Hair follicular keratinocyte (primary cell): ENCODE data around the gene LST1. TPM values are rescaled to one million over a fixed set of nuclear protein-coding genes. Genes with fewer than 3 reads are reported as not detected.

ENCODE experiments used
- total RNA-seq: library from RNA; depleted of rRNA; stranded (reverse); fragments of >200 nt; gene quantifications from 2 replicates; pipeline ENCODE4 v1.2.3, GENCODE V29; 2015

LST1 gene
- total RNA-seq, result not detected in 2 replicates

DNA sequence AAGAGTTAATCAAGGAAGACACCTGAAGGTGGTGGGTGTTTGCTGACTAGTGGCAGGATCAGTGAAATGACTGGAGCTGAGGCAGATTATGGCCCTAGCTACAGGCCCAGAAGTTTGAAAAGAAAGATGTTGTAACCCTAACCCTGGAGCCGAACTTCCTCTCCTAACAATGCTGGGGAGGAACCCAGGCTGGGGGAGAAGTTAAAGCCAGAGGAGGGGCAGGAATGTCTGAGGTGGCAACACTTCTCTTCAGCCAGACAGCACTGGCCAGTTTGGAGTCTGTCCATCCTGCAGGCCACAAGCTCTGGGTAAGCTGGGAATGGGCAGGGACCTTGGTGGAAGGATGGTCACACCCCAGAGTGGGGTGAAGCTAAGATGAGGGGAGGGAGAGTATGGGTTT is at the start of gene LST1:
Gene LST1, plus strand, starts transcription at position 270 of the 400 bp plus-strand sequence. CDS start 1,023 bp downstream, outside the sequence.

DNA sequence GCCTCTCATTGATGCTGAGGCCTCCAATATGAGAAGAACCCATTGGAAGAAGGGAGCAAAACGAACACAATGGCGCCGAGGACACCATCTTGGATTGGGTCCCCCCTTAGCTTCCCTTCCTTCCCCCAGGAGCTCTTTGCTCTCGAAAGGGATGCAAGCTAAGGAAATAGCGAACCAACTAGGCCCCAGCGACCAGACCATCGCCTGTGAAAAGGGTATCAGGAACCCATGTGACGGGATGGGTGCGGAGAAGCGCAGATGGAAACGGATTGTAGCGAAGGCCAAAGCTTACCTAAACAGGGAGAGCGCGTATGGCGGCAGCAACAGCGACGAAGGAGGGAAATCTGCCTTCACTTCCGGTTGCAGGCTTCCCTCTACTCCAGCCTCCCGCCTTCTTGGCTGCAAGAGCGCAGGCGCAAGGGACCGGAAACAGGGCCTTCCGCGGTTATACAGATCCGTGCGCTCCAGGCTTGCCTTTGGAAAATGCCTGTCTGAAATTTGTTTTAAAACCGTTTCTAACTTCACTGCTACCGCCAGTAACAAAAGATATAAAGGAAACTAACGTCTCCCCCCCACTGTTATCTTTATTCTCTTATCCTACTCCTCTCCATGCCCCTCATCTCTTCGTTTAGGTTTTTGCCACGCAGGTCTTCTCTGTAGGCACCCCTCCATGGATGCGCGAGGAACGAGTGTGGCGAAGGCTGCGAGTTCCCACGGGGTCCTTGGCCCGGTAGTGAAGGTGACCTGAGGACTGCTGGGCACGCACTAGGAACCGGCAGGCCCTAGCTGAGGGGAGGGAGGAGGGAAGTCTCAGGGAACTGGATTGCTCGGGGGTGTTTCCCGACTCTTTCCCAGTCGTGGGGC is 44.2 kb upstream of the LST1 start, which contains the start of gene DDX39B:
Gene DDX39B, minus strand, starts transcription at position 346 of the 864 bp plus-strand sequence. CDS start 1,471 bp downstream, outside the sequence.

DNA sequence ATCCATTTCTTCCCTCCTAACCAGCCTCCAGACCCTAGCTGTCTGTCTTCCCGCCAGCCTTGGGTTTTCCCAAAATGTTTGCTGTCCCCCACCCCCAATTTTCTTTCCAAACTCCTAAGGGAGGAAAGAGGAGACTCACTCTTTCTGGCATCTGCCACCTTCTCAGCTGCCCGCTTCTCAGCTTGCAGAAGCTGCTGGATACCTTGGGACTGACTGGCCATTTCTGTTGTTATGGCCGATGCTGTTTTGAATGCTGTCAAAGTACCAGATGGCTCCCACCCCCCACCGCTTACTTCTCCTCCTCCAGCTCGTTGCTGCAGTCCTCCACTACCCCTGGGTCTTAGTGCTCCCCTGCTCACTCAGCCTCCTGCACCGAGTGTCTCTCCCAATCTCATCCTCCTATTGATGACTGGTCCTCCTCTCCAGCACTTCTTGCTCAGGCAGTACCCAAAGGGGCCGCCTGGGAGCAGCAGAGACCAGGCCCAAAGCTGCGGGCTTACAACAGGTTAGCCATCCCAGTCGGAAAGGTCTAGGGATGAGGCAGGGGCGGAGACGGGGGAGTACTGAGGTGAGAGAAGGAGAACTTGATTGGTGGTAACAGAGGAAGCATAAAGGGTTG is 39.6 kb upstream of the LST1 start, which contains the start of gene ATP6V1G2:
Gene ATP6V1G2, minus strand, starts transcription at position 270 of the 619 bp plus-strand sequence. Its CDS starts 49 bp downstream, at position 221.

DNA sequence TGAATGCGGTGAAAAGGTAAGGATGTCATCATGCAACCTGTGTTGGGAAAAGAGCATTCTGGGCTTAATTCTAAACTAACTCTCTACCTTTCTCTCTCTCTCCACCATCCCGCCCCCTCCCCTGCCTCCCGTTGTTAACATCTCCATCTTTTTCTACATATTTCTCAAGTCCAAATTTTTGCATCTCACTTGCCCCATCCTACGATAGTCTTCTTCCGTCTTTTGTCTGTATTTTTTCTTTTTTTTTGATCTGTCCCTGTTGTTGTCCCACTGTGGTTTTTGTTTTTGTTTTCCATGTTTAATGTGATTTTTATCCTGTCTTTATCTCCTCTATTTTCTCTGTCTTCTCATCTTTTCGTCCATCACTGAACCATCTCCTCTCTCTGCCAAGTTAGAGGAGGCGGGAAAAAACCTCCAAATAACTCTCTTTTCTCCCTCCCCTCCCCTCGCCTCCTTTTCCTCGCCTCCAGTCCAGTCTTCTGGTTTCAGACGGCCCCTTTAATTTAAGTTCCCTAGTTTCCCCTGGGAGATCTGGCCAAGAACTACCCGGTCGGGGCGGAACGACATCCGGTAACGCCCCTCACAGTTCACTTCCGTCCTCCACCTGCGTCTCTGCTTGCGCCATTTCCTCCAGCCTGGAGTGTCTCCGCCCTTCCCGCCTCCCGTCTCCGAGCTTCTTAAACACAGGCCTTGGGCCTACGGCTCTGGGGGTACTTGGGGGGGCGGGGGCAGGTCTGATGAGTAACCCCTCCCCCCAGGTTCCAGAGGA is 38.9 kb upstream of the LST1 start, which contains the start of gene NFKBIL1:
Gene NFKBIL1, plus strand, starts transcription at position 651 of the 769 bp plus-strand sequence. Its CDS starts 87 bp downstream, at position 738.

DNA sequence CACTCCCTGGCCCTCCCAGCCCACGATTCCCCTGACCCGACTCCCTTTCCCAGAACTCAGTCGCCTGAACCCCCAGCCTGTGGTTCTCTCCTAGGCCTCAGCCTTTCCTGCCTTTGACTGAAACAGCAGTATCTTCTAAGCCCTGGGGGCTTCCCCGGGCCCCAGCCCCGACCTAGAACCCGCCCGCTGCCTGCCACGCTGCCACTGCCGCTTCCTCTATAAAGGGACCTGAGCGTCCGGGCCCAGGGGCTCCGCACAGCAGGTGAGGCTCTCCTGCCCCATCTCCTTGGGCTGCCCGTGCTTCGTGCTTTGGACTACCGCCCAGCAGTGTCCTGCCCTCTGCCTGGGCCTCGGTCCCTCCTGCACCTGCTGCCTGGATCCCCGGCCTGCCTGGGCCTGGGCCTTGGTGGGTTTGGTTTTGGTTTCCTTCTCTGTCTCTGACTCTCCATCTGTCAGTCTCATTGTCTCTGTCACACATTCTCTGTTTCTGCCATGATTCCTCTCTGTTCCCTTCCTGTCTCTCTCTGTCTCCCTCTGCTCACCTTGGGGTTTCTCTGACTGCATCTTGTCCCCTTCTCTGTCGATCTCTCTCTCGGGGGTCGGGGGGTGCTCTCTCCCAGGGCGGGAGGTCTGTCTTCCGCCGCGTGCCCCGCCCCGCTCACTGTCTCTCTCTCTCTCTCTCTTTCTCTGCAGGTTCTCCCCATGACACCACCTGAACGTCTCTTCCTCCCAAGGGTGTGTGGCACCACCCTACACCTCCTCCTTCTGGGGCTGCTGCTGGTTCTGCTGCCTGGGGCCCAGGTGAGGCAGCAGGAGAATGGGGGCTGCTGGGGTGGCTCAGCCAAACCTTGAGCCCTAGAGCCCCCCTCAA is 13.8 kb upstream of the LST1 start, which contains the start of gene LTA:
Gene LTA, plus strand, starts transcription at position 249 of the 871 bp plus-strand sequence. Its CDS starts 454 bp downstream, at position 703.

DNA sequence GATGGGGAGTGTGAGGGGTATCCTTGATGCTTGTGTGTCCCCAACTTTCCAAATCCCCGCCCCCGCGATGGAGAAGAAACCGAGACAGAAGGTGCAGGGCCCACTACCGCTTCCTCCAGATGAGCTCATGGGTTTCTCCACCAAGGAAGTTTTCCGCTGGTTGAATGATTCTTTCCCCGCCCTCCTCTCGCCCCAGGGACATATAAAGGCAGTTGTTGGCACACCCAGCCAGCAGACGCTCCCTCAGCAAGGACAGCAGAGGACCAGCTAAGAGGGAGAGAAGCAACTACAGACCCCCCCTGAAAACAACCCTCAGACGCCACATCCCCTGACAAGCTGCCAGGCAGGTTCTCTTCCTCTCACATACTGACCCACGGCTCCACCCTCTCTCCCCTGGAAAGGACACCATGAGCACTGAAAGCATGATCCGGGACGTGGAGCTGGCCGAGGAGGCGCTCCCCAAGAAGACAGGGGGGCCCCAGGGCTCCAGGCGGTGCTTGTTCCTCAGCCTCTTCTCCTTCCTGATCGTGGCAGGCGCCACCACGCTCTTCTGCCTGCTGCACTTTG is 10.7 kb upstream of the LST1 start, which contains the start of gene TNF:
Gene TNF, plus strand, starts transcription at position 231 of the 567 bp plus-strand sequence. Its CDS starts 177 bp downstream, at position 408.

DNA sequence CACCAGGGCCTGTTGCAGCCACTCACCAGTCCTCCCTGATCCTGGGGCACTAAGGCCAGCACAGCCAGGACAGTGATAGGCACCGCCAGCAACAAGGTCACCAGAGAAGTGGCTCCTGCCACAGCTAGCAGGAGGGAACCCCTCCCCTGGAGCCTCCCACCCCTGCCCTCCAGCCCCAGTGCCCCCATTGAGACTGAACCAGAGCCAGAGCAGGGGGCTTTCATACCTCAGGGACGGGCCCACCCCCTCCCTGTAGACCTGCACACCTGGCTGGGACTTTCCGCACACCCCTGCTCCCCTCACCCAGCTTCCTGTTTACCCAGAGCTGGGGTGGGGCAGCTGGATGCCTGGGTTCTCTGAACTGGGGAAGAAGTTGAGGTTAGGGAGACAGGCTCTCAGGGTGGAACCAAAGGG is 3.8 kb upstream of the LST1 start, which contains the start of gene LTB:
Gene LTB, minus strand, starts transcription at position 195 of the 414 bp plus-strand sequence. Its CDS starts 7 bp downstream, at position 188.

DNA sequence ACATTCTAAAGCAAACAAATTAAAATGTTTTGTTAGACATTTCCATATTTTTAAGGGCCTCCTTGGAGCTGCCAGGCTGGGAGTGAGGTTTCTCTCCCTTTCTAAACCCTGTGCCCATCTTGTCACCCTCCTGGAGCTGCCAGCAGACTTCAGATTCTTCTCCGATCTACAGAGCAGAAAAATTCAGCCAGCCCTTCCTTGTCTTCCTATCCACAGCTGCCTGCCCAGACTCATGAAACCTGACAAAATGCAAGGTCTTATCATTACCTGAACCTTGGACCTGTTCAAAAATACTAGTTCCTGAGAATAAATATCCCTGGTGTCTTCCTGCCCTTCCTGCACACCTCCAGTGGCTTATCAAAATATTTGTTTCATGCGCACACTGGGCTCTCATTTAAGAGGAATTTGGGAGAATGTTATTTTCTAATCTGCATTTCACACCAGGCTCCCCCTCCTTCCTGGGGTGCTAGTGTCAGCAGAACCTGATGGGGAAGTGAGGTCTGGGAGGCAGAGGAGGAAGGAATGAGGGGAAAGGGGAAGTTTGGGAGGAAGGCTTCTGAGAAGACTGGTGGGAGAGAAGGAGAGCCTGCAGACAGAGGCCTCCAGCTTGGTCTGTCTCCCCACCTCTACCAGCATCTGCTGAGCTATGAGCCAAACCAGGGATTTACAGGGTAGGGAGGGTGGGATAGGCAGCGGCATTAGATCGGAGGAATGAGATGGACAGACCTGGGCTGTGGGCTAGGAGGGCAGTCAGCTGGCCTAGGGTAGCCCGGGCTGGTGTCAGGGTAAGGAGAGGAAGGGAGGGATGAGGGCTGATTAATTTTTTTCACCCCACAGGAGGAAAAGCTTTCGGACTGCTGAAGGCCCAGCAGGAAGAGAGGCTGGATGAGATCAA is 28.9 kb downstream of the LST1 start, which contains the start of gene AIF1:
Gene AIF1, plus strand, starts transcription at position 551 of the 895 bp plus-strand sequence. Its CDS starts 96 bp downstream, at position 647.

DNA sequence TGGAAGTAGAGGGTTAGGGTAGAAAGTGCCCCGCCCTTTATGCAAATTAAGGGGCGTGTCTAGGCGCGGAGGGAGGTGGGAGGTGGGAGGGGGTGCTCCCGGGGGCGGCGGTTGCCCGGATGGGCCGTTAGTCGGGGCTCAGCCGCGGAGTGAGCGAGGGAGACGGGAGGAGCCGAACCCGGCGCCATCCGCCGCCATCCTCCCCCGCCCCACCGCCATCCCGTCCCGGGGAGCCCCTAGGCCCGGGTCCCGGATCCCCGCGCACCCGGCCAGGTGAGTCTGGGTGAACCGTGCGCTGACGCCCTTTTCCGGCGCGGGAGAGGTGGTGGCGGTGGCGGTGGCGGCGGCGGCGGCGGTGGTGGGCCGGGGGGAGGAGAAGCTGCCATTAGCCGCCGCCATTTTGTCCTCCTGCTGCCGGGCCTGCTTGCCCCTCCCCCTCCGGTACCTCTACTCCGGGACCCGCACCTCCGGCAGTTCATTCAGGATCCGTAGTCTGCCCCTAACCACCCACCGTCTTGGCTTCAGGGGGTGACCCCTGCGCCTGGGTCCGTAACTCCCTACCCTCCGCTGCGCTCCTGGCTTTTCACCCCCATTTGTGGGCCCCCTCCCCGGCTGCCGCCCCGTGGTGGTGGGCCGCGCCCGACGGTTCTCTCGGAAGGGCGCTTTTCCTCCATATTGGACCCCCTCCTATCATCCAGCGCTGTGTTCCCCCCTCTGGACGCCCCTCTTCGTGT is 34.7 kb downstream of the LST1 start, which contains the start of gene PRRC2A:
Gene PRRC2A, plus strand, starts transcription at position 130 of the 734 bp plus-strand sequence. CDS start 2,075 bp downstream, outside the sequence.

Other genes starting within 250 kb of the LST1 start
- 48.4 and 141 TPM in 2 replicates for gene HLA-B, start 229.1 kb upstream of the LST1 start, total RNA-seq
- 53.6 and 58.3 TPM in 2 replicates for gene MICA, start 182.7 kb upstream of the LST1 start, total RNA-seq
- gene MICB, start 88.1 kb upstream of the LST1 start, total RNA-seq, result 8.7 and 16.8 TPM in 2 replicates
- not detected in 2 replicates for gene MCCD1, start 57.3 kb upstream of the LST1 start, total RNA-seq
- gene DDX39B, start 44.3 kb upstream of the LST1 start, total RNA-seq, result 438 and 525 TPM in 2 replicates
- gene ATP6V1G2, start 39.7 kb upstream of the LST1 start, total RNA-seq, result 0.11 and 0.16 TPM in 2 replicates
- 12.2 and 29.0 TPM in 2 replicates for gene NFKBIL1, start 38.7 kb upstream of the LST1 start, total RNA-seq
- gene LTA, start 14.0 kb upstream of the LST1 start, total RNA-seq, result not detected in 2 replicates
- gene TNF, start 10.7 kb upstream of the LST1 start, total RNA-seq, result 3.3 and 4.5 TPM in 2 replicates
- 0.49 and 1.5 TPM in 2 replicates for gene LTB, start 3.9 kb upstream of the LST1 start, total RNA-seq
- gene NCR3, start 6.7 kb downstream of the LST1 start, total RNA-seq, result not detected in 2 replicates
- not detected in 2 replicates for gene AIF1, start 29.0 kb downstream of the LST1 start, total RNA-seq
- 88.0 and 92.7 TPM in 2 replicates for gene PRRC2A, start 34.4 kb downstream of the LST1 start, total RNA-seq
- gene BAG6, start 66.4 kb downstream of the LST1 start, total RNA-seq, result 195 and 196 TPM in 2 replicates
- gene APOM, start 69.6 kb downstream of the LST1 start, total RNA-seq, result 1.2 and 2.3 TPM in 2 replicates
- gene C6orf47, start 74.5 kb downstream of the LST1 start, total RNA-seq, result 16.0 and 20.2 TPM in 2 replicates
- gene GPANK1, start 78.7 kb downstream of the LST1 start, total RNA-seq, result 13.1 and 16.0 TPM in 2 replicates
- 251 and 316 TPM in 2 replicates for gene CSNK2B, start 79.8 kb downstream of the LST1 start, total RNA-seq
- 1.9 and 2.3 TPM in 2 replicates for gene LY6G5B, start 83.7 kb downstream of the LST1 start, total RNA-seq
- gene LY6G5C, start 94.8 kb downstream of the LST1 start, total RNA-seq, result 0.70 and 0.76 TPM in 2 replicates
- gene ABHD16A, start 117.0 kb downstream of the LST1 start, total RNA-seq, result 24.0 and 27.8 TPM in 2 replicates
- gene LY6G6F, start 120.6 kb downstream of the LST1 start, total RNA-seq, result not detected in 2 replicates
- gene LY6G6D, start 129.1 kb downstream of the LST1 start, total RNA-seq, result not detected in 2 replicates
- 0.15 TPM in 1 of 2 replicates, not detected in the other for gene LY6G6C, start 135.5 kb downstream of the LST1 start, total RNA-seq
- not detected in 2 replicates for gene MPIG6B, start 137.1 kb downstream of the LST1 start, total RNA-seq
- 9.5 and 16.1 TPM in 2 replicates for gene DDAH2, start 143.0 kb downstream of the LST1 start, total RNA-seq
- gene CLIC1, start 150.3 kb downstream of the LST1 start, total RNA-seq, result 805 and 887 TPM in 2 replicates
- gene MSH5, start 153.7 kb downstream of the LST1 start, total RNA-seq, result 6.2 and 7.4 TPM in 2 replicates
- gene SAPCD1, start 176.4 kb downstream of the LST1 start, total RNA-seq, result 0.70 and 1.5 TPM in 2 replicates
- 0.19 and 0.86 TPM in 2 replicates for gene VWA7, start 191.1 kb downstream of the LST1 start, total RNA-seq
- gene VARS1, start 209.5 kb downstream of the LST1 start, total RNA-seq, result 84.7 and 118 TPM in 2 replicates
- 95.7 and 134 TPM in 2 replicates for gene LSM2, start 220.7 kb downstream of the LST1 start, total RNA-seq
- 0.53 and 0.62 TPM in 2 replicates for gene HSPA1L, start 229.0 kb downstream of the LST1 start, total RNA-seq
- 37.6 and 59.1 TPM in 2 replicates for gene HSPA1A, start 229.3 kb downstream of the LST1 start, total RNA-seq
- 76.1 and 133 TPM in 2 replicates for gene HSPA1B, start 241.5 kb downstream of the LST1 start, total RNA-seq